OCI-LY3 (cell line): Measurements from ENCODE around the gene LOXL1.

Experiments used
- EZH2phosphoT487 ChIP-seq: fragments of 200-600 bp; shearing (Covaris generic); IDR thresholded peaks from 2 replicates; pipeline ENCODE4 v1.6.1; 2018; ENCODE audit warnings: antibody characterized with exemption, mixed run types, low read depth
- TF ChIP-seq, protein P1 (sequence below): fragments of 200-600, 300-600 bp; sonication (generic); IDR thresholded peaks from 2 replicates; pipeline ENCODE4 v1.5.1; 2014; ENCODE audit warnings: antibody characterized with exemption, low read length, low read depth

DNA sequence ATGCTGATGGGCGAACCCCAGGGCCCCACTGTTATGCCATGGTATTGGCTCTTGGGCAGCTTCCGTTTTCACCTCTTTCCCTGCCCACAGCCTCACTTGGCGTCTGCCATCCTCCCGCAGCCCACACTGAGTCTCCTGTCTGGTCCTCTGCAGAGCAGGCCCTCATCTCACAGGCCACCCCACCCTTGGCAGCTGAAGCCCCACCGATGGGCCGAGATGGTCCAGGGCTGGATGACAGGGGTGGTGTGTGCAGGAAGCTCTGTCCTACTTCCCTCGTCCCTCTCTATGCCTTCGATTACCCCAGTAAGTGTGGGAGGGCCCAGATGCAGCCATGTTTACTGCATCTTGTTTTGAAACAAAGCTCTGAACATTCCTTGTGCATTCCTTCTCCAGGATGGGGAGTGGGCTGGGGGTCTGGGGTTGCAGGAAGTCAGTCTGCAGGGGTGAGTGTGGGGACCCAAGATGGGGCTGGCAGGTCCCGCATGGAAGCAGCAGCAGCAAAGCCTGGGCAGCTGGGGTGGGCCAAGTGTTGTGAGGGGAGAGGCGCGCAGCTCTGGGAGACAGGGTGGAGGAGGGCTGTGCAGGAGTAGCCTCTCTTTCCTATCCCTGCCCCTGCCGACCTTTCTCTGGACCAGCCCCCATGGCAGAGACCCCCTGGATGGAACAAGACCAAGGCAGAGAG, 32.0 kb upstream of the LOXL1 start:
- TF ChIP-seq, protein P1, sequence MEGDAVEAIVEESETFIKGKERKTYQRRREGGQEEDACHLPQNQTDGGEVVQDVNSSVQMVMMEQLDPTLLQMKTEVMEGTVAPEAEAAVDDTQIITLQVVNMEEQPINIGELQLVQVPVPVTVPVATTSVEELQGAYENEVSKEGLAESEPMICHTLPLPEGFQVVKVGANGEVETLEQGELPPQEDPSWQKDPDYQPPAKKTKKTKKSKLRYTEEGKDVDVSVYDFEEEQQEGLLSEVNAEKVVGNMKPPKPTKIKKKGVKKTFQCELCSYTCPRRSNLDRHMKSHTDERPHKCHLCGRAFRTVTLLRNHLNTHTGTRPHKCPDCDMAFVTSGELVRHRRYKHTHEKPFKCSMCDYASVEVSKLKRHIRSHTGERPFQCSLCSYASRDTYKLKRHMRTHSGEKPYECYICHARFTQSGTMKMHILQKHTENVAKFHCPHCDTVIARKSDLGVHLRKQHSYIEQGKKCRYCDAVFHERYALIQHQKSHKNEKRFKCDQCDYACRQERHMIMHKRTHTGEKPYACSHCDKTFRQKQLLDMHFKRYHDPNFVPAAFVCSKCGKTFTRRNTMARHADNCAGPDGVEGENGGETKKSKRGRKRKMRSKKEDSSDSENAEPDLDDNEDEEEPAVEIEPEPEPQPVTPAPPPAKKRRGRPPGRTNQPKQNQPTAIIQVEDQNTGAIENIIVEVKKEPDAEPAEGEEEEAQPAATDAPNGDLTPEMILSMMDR, result no peak
- no peak for TF ChIP-seq EZH2phosphoT487
